ENCODE measurements around the gene GAB2.

GAB2 gene

GRCh38 chr11:78449866-78450265, 32.2 kb upstream of the GAB2 start:
- no peak overlapping the region for H3K4me3 ChIP-seq (ENCODE audit: low read depth in 1 of 2, low read length in 1 of 2)
- no peak overlapping the region for H3K27ac ChIP-seq
- peaks cover 0 to 13% of the 10 kb centered on the region in 2 experiments for H3K4me1 ChIP-seq (ENCODE audit: control insufficient read depth in 1 of 2, insufficient read depth in 1 of 2, low read depth in 1 of 2, low read length in 1 of 2)
- TF ChIP-seq CTCF (IDR thresholded peaks at IDR 0.05) = no peak
- H3K36me3 ChIP-seq = no peaks in the 10 kb centered on the region
- no peaks in the 10 kb centered on the region for H3K27me3 ChIP-seq
- H3K9me3 ChIP-seq = no peaks in the 10 kb centered on the region

DNA sequence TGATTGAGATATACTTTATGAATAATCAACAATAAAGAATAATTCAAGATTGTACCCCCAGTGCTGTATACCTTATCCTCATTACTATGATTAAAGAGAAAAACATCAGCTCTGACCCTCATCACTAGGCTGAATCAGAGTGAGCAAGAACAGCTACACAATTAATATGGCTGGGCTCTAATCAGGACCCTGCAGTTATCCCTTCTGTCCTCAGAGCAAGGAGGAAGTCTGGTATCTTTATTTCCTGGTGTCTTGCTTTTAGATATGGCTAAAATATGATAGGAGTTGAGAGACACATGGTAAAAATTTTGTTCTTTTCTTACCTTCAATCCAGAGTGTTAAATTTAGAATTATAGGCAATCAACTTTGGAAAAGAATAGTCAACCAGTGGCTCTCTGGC, 28.6 kb upstream of the GAB2 start:
- no peak overlapping the region for H3K4me3 ChIP-seq (ENCODE audit: low read depth in 1 of 2, low read length in 1 of 2)
- no peak for TF ChIP-seq CTCF (IDR thresholded peaks at IDR 0.05)

DNA sequence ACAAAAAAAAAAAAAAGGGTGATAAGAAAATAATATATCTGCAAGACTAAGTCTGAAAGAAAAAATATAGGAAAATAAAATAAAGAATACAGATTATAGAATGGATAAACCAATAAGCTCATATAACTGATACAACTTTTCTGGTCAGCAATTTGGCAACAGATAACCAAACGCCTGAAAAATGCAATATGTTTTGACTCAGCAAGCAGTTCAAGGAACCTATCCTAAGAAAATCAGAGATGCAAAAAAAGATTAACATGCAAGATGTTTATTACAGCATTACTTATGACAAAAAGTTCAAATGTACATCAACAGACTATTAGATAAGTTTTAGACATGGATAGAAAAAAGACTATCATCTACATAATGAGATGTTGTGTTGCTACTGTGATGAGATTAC, 27.1 kb upstream of the GAB2 start:
- no peaks in the 10 kb centered on the region for H3K9me3 ChIP-seq
- TF ChIP-seq CTCF (IDR thresholded peaks at IDR 0.05) = no peak
- H3K27ac ChIP-seq = no peak overlapping the region
- no peaks in the 10 kb centered on the region for H3K36me3 ChIP-seq
- no peaks in the 10 kb centered on the region for H3K27me3 ChIP-seq
- H3K4me1 ChIP-seq (ENCODE audit: control insufficient read depth in 1 of 2, insufficient read depth in 1 of 2, low read depth in 1 of 2, low read length in 1 of 2) = peaks cover 0 to 13% of the 10 kb centered on the region in 2 experiments
- H3K4me3 ChIP-seq (ENCODE audit: low read depth in 1 of 2, low read length in 1 of 2) = no peak overlapping the region

More for the DNA sequence above, 28.6 kb upstream of the GAB2 start:
- Histone ChIP-seq H3K27me3 (no peaks in the 10 kb centered on the region), H3K36me3 (no peaks in the 10 kb centered on the region), H3K27ac (no peak overlapping the region), H3K9me3 (no peaks in the 10 kb centered on the region), H3K4me1 (ENCODE audit: control insufficient read depth in 1 of 2, insufficient read depth in 1 of 2, low read depth in 1 of 2, low read length in 1 of 2) (peaks cover 0 to 13% of the 10 kb centered on the region in 2 experiments)

- TF ChIP-seq CTCF (IDR thresholded peaks at IDR 0.05) = no peak
- H3K4me1 ChIP-seq (ENCODE audit: control insufficient read depth in 1 of 2, insufficient read depth in 1 of 2, low read depth in 1 of 2, low read length in 1 of 2) = no peaks in the 10 kb centered on the region
- H3K4me3 ChIP-seq (ENCODE audit: low read depth in 1 of 2, low read length in 1 of 2) = no peak overlapping the region
- H3K9me3 ChIP-seq = no peaks in the 10 kb centered on the region
- H3K27me3 ChIP-seq = no peaks in the 10 kb centered on the region
- no peaks in the 10 kb centered on the region for H3K36me3 ChIP-seq
- H3K27ac ChIP-seq = no peak overlapping the region
Observed at GRCh38 chr11:78441956-78442355, 24.3 kb upstream of the GAB2 start.

DNA sequence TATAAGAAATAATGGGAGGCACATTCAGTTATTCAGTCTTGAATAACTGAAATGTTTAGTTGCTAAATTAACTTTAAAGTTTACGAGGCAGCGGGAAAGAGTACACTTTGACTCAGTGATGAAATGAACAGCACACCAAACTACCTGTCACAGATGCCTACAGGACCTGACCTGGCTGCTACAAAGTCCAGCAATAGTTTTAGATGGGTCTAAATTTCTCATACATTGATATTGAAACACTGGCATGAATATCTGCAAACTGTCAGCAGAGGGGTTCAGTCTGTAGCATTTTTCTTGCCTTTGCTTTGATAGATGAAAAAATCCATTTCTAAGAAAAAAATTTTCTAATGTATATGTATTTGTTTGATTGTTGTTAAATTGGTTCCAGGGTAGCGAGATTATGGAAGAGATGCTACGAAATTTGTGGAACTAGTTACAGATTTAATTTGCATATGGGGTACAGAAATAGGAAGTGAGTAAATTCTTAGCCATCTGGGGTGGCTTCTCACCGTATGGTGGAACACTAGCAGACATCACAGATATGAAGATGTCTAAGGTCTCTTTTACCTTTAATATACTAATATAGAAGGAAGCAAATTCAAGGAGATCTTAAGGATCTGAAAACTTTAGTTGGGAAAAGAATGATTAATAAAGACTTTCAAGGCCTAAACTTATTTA, 20.8 kb upstream of the GAB2 start:
- H3K36me3 ChIP-seq = no peaks in the 10 kb centered on the region
- H3K4me3 ChIP-seq (ENCODE audit: low read depth in 1 of 2, low read length in 1 of 2) = no peak overlapping the region

More for the DNA sequence above, 20.8 kb upstream of the GAB2 start:
- Histone ChIP-seq H3K27me3 (no peaks in the 10 kb centered on the region), H3K9me3 (no peaks in the 10 kb centered on the region), H3K27ac (peak overlapping the region; percentile 28), H3K4me1 (ENCODE audit: control insufficient read depth in 1 of 2, insufficient read depth in 1 of 2, low read depth in 1 of 2, low read length in 1 of 2) (no peaks in the 10 kb centered on the region)
- TF ChIP-seq CTCF (IDR thresholded peaks at IDR 0.05) = no peak

All from neutrophil (primary cell).